WI38 (cell line): ENCODE data around the gene CDK17.
"Not testable (repeated sequence)": the region's sequence is repeated elsewhere in the genome, so short reads cannot be mapped to it uniquely, and the experiment has no call there.

Source experiments
- H3K4me3 ChIP-seq: 2 replicates; pipeline ENCODE4 v1.5.1; 2011; ENCODE audit warnings: low read depth, mild to moderate bottlenecking, control low read depth, low read length
- TF ChIP-seq, protein P1 (sequence below): IDR thresholded peaks from 2 replicates; pipeline ENCODE4 v1.5.1; 2012; ENCODE audit warnings: low read depth, mild to moderate bottlenecking, control low read depth, low read length

Gene CDK17

DNA sequence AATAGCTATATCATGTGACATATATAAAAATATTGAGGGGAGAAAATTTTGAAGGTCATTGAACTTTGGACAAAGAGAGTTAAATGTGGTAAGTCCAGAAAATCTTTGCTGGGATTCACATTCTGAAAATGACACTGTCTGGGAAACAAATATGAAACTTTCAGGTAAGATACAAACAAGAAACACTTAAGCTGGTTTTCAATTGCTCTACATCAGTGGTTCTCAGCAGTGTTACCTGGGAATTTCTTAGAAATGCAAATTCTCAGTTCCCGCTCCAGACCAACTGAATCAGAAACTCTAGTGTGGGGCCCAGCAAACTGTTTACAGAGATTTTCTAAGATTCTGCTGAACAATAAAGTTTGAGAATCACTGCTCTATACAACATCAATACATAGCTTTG is 3.6 kb upstream of the CDK17 start:
- no peak overlapping the region for H3K4me3 ChIP-seq
- TF ChIP-seq, protein P1, sequence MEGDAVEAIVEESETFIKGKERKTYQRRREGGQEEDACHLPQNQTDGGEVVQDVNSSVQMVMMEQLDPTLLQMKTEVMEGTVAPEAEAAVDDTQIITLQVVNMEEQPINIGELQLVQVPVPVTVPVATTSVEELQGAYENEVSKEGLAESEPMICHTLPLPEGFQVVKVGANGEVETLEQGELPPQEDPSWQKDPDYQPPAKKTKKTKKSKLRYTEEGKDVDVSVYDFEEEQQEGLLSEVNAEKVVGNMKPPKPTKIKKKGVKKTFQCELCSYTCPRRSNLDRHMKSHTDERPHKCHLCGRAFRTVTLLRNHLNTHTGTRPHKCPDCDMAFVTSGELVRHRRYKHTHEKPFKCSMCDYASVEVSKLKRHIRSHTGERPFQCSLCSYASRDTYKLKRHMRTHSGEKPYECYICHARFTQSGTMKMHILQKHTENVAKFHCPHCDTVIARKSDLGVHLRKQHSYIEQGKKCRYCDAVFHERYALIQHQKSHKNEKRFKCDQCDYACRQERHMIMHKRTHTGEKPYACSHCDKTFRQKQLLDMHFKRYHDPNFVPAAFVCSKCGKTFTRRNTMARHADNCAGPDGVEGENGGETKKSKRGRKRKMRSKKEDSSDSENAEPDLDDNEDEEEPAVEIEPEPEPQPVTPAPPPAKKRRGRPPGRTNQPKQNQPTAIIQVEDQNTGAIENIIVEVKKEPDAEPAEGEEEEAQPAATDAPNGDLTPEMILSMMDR, result no peak

DNA sequence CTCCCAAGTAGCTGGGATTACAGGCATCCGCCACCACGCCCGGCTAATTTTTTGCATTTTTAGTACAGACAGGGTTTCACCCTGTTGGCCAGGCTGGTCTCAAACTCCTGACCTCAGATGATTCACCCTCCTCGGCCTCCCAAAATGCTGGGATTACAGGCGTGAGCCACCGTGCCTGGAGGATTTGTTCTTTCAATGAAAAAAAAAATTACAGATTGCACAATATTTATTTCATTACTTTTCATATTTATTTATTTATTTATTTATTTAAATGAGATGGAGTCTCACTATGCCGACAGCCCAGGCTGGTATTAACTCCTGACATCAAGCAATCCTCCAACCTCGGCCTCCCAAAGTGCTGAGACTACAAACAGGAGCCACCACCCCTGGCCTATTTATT is 2.3 kb upstream of the CDK17 start:
- H3K4me3 ChIP-seq, result not testable (repeated sequence)

DNA sequence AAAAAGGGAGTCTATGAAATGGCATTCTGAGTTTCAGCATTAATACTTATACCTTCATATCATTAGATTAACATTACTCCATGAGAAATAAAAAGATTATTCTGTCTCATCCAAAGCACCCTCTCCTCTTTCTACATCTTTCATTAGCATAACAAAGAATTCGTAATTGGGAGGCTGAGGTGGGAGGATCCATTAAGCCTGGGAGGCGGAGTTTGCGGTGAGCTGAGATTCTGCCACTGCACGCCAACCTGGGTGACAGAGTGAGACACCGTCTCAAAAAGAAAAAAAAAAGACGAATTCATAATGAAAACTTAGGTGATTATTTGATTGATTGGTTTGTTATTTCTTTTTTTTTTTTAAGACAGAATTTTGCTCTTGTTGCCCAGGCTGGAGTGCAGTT is 1.8 kb upstream of the CDK17 start:
- TF ChIP-seq, protein P1, result no peak
- H3K4me3 ChIP-seq, result no peak overlapping the region

DNA sequence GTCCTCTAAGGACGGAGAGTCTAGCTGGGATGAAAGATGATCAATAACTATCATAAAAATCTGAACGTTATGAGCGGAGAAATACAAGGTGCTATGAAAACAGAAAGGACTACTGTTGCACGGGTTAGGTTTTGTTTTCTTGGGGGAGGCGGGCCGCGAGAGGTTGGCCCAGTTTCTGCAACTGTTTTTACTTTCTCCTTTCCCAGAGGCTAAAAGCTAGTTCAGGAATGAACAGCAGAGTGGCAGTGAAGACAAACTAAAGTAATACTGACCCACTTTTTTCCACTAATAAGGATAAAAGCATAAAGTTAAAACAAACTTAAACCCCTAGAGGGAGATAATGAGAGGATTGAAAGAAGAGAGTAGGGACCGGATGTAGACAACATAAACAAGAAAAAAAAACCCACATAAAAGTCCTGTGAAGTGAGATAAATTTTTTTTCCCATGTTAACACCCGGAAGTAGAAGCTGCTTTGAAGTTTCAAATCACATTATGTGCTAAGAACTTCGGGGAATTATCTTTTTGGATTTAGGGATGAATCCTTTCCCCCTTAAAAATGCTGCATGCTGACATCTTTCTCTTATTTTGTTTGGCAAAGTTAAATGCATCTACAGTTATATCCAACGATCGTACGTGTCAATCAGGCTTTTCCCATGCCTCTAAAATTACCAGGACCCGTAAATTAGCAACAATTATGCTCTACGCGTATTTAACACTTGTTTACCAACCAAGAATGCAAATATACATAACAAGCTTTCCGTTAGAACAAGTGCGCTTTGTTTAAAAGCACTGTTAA is 1.0 kb upstream of the CDK17 start:
- peak overlapping the region; percentile 91 for H3K4me3 ChIP-seq
- TF ChIP-seq, protein P1, result no peak

DNA sequence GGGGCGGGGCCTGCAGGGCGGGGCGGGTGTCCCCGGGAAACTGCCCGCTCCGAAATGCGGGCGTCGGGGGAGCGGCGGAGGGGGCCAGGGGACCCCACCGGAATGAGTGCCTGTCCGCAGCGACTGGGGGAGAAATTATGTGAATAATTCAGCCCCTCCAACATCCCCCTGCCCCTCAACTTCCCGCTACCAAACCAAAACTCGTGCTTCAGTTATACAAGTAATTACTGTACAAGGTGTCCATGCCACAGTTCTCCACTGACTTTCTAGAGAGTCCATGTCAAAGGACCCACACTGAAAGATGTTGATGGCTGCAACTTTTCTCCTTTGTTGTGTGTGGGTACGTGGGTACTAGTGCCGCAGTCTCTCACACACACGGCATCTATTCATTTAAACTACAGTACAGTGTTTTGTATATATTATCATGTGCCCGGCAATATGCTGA is 414 bp upstream of the CDK17 start:
- H3K4me3 ChIP-seq, result peak overlapping the region; percentile 91
- TF ChIP-seq, protein P1, result no peak

DNA sequence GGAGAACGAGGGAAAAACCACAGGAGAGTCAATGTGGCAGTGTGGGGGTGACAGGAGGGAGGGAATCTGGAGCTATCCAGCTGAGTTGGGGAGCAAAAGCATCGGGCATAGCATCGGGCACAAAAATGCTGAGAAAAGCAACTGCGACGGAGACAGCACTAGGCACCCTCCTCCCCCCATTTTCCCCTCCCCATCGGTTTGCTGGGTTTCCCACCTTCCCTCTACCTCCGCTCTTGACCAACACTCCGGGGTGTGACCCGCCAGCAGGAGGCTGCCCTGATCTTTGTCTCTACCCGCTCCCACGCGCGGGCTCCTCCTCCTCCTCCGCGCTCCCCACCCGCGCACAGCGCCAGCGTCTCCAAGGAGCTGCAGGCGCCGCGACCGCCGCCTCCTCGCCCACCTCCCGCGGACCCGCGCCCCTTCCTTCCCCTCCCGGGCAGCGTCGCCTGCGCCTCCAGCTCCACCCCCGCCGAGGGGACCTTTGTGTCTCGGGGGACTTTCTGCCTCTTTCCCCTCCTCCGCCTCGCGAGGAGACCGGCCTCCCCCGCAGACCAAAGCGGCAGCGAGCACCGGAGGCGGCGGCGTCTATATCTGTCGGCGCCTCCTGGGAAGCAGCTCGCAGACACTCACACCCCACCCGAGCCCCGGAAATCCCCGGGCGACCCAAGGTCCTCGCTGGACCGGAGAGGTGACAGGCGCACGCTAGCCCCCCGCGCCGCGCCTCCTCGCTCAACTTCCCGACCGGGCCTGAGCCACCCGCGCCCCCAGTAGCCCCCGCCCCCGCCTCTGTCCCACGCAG is 920 bp downstream of the CDK17 start:
- TF ChIP-seq, protein P1, result no peak
- H3K4me3 ChIP-seq, result peak overlapping the region; percentile 91

DNA sequence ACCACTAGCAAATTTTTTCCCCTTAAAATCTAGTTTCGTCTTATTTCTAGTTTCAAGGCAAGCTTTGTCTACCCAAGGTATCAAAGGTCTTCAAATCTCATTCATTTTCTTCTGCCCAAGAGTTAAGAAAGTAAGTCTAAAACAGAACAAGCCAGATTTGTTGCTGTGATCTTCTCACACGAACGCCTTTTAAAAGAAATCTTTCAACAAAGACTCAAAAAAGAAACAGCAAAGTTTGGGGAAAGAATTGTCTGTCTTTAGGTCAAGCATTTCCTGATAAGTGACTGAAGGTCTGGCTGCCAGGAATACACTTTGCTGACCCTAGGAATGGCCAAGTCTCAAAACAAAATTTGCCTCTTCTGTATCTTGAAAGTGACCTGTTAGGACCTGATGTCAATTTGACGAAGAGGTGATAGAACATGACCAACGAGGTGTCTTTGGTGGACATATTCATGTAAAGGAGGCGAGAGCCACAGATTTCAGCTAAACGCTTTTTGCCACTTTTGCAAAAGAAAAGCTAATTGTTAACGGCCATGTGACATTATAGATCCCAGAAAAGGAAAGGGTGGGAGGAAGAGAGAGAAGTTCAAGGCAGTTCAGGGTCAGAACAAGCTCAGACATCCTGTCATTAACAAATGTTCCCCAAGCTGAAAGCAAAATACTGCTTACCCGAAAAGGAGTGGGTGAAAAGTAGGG is 1.7 kb downstream of the CDK17 start:
- peak overlapping the region; percentile 91 for H3K4me3 ChIP-seq
- TF ChIP-seq, protein P1, result no peak
